ENCODE data around the gene TXNRD2.
"Not testable (repeated sequence)": the region's sequence is repeated elsewhere in the genome, so short reads cannot be mapped to it uniquely, and the experiment has no call there.

DNA sequence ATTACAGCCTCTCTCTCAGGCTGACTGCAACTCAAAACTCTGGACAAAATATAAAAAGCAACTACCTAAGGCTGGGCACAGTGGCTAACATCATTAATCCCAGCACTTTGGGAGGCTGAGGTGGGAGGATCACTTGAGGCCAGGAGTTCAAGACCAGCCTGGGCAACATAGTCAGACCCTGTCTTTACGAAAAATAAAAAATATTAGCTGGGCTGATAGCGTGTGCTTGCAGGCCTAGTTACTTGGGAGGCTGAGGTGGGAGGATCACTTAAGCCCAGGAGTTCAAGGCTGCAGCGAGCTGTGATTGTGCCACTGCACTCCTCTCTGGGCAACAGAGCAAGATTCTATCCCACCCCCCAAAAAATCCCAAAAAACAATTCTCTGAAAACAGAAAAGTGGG, 109.6 kb downstream of the TXNRD2 start:
- not testable (repeated sequence) for TF ChIP-seq NFXL1 (IDR thresholded peaks at IDR 0.05; ENCODE audit: borderline replicate concordance); ZSCAN29 (IDR thresholded peaks at IDR 0.05)
- TF ChIP-seq, protein P1, sequence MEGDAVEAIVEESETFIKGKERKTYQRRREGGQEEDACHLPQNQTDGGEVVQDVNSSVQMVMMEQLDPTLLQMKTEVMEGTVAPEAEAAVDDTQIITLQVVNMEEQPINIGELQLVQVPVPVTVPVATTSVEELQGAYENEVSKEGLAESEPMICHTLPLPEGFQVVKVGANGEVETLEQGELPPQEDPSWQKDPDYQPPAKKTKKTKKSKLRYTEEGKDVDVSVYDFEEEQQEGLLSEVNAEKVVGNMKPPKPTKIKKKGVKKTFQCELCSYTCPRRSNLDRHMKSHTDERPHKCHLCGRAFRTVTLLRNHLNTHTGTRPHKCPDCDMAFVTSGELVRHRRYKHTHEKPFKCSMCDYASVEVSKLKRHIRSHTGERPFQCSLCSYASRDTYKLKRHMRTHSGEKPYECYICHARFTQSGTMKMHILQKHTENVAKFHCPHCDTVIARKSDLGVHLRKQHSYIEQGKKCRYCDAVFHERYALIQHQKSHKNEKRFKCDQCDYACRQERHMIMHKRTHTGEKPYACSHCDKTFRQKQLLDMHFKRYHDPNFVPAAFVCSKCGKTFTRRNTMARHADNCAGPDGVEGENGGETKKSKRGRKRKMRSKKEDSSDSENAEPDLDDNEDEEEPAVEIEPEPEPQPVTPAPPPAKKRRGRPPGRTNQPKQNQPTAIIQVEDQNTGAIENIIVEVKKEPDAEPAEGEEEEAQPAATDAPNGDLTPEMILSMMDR (IDR thresholded peaks at IDR 0.05 in 2 of 3, conservative IDR thresholded peaks at IDR 0.05 in 1 of 3; ENCODE audit: control insufficient read depth in 2 of 3, extremely low read depth in 1 of 3, insufficient read depth in 1 of 3, low read depth in 3 of 3, low read length in 3 of 3) = not testable (repeated sequence)
